SU-DHL-6 (cell line): ENCODE data around the gene THSD1.
"Not testable (repeated sequence)": the region's sequence is repeated elsewhere in the genome, so short reads cannot be mapped to it uniquely, and the experiment has no call there.

Experiments
- H2AFZ ChIP-seq: fragments of 200-600 bp; sonication (generic); 2 replicates; pipeline ENCODE4 v1.6.1; 2014; ENCODE audit warnings: low read depth, mild to moderate bottlenecking, moderate library complexity, mixed read lengths, antibody characterized with exemption, low read length; ENCODE audit not compliant: severe bottlenecking
- H3F3A ChIP-seq: fragments of 200-600 bp; shearing (Covaris generic); 2 replicates; pipeline ENCODE4 v1.6.0; 2016; ENCODE audit warnings: antibody characterized with exemption, mild to moderate bottlenecking; ENCODE audit not compliant: insufficient read depth
- H3K27ac ChIP-seq: fragments of 200-600 bp; sonication (generic); 2 replicates; pipeline ENCODE4 v1.5.1; 2016; ENCODE audit warnings: low read depth, mild to moderate bottlenecking, low read length, moderate library complexity, mixed read lengths
- H3K27me3 ChIP-seq: fragments of 200-600 bp; sonication (generic), shearing (Covaris generic); 2 replicates; pipeline ENCODE4 v1.6.0; 2014; ENCODE audit warnings: mild to moderate bottlenecking, low read length
- H3K36me3 ChIP-seq: fragments of 200-600 bp; sonication (generic); 2 replicates; pipeline ENCODE4 v1.6.1; 2014; ENCODE audit warnings: mild to moderate bottlenecking, low read length, mixed read lengths
- H3K4me2 ChIP-seq: fragments of 300-600, 200-600 bp; shearing (Covaris generic), sonication (generic); 2 replicates; pipeline ENCODE4 v1.6.0; 2014; ENCODE audit warnings: low read length, low read depth, mild to moderate bottlenecking; ENCODE audit not compliant: poor library complexity, severe bottlenecking
- H3K4me3 ChIP-seq: fragments of 200-600 bp; sonication (generic); 2 replicates; pipeline ENCODE4 v1.5.1; 2014; ENCODE audit warnings: antibody characterized with exemption, low read length, mild to moderate bottlenecking, mixed read lengths; ENCODE audit not compliant: insufficient read depth, poor library complexity, severe bottlenecking
- H3K79me2 ChIP-seq: fragments of 200-600 bp; sonication (generic); 2 replicates; pipeline ENCODE4 v1.6.1; 2014; ENCODE audit warnings: mild to moderate bottlenecking, low read length, moderate library complexity; ENCODE audit not compliant: insufficient read depth
- H3K9ac ChIP-seq: fragments of 200-600 bp; sonication (generic); 2 replicates; pipeline ENCODE4 v1.7.0; 2014; ENCODE audit warnings: mild to moderate bottlenecking, low read length
- H3K9me2 ChIP-seq: fragments of 200-600 bp; sonication (generic); replicated peaks from 2 replicates; pipeline ENCODE4 v1.6.1; 2014; ENCODE audit warnings: low read length; ENCODE audit not compliant: insufficient read depth
- H3K9me3 ChIP-seq: fragments of 200-600 bp; sonication (generic); 2 replicates; pipeline ENCODE4 v1.6.1; 2014; ENCODE audit warnings: low read length, mixed read lengths; ENCODE audit not compliant: insufficient read depth
- H4K20me1 ChIP-seq: fragments of 200-600 bp; sonication (generic); 2 replicates; pipeline ENCODE4 v1.6.1; 2014; ENCODE audit warnings: low read depth, mild to moderate bottlenecking, antibody characterized with exemption, low read length, moderate library complexity, mixed read lengths
- EZH2phosphoT487 ChIP-seq: fragments of 200-600 bp; sonication (generic), shearing (Covaris generic); conservative IDR thresholded peaks from 2 replicates; pipeline ENCODE4 v1.6.1; 2018; ENCODE audit warnings: mild to moderate bottlenecking, antibody characterized with exemption, low read length, moderate library complexity, mixed read lengths
- TF ChIP-seq, protein P1 (sequence below): fragments of 200-600 bp; sonication (generic); IDR thresholded peaks from one replicate; pipeline ENCODE4 v1.5.1; 2017; ENCODE audit warnings: antibody characterized with exemption, mild to moderate bottlenecking, low read length, moderate library complexity; ENCODE audit not compliant: insufficient read depth, poor library complexity, severe bottlenecking

THSD1 gene

DNA sequence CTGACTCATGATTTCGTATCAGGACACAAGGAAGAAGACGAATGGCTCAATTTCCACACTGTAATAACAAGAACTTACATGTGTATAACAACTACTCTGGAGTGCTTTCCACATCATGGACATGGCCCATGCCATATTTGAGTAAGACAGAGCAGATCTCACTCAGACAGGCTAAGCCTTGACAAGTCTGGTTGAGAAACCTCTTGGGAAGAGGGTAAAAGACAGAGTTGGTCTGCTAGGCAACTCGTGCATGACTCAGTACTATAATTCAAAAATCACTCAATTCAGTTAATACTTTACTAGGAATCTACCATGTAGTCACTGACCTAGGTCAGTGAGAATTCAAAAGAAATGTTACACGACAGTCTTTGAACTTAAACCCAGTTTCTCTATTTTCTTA, 5.7 kb upstream of the THSD1 start:
- no peak overlapping the region for H3K27ac ChIP-seq
- no peak for TF ChIP-seq EZH2phosphoT487

DNA sequence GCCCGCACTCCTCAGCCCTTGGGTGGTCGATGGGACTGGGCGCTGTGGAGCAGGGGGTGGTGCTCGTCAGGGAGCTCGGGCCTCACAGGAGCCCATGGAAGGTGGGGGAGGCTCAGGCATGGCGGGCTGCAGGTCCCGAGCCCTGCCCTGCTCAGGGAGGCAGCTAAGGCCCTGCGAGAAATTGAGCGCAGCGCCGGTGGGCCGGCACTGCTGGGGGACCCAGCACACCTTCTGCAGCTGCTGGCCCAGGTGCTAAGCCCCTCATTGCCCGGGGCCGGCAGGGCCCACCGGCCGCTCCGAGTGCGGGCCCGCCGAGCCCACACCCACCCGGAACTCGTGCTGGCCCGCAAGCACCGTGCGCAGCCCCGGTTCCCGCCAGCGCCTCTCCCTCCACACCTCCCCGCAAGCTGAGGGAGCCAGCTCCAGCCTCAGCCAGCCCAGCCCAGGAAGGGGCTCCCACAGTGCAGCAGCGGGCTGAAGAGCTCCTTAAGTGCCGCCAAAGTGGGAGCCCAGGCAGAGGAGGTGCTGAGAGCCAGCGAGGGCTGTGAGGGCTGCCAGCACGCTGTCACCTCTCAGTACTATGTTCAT, 2.2 kb upstream of the THSD1 start:
- H4K20me1 ChIP-seq, H3K27ac ChIP-seq, H2AFZ ChIP-seq, H3K79me2 ChIP-seq, H3K9me3 ChIP-seq, H3K4me3 ChIP-seq, H3K36me3 ChIP-seq, H3K9me2 ChIP-seq, H3F3A ChIP-seq, H3K27me3 ChIP-seq, H3K9ac ChIP-seq, H3K4me2 ChIP-seq: not testable (repeated sequence)

More for the DNA sequence above, 5.7 kb upstream of the THSD1 start:
- Histone ChIP-seq H3K9ac (no peak overlapping the region), H3K4me3 (no peak overlapping the region), H3K4me2 (no peak overlapping the region), H4K20me1 (no peaks in the 10 kb centered on the region), H3K27me3 (no peaks in the 10 kb centered on the region), H3K79me2 (no peaks in the 10 kb centered on the region), H3K36me3 (peaks cover 2% of the 10 kb centered on the region; the same call in 1 of the 2 replicates), H3K9me2 (no peaks in the 10 kb centered on the region), H2AFZ (no peak overlapping the region), H3F3A (0 out of 2 replicates have a peak, but pooled peaks cover 2% of the 10 kb centered on the region), H3K9me3 (no peaks in the 10 kb centered on the region)

DNA sequence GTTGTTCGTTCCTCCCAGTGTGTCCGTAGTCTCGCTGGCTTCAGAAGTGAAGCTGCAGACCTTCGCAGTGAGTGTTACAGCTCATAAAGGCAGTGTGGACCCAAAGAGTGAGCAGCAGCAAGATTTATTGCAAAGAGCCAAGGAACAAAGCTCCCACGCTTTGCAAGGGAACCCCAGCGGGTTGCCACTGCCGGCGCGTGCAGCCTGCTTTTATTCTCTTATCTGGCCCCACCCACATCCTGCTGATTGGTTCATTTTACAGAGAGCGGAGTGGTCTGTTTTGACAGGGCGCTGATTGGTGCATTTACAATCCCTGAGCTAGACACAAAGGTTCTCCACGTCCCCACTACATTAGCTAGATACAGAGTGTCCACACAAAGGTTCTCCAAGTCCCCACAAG, 1.5 kb upstream of the THSD1 start:
- H3K9me2 ChIP-seq, H3K79me2 ChIP-seq, H3K9ac ChIP-seq, H3K27ac ChIP-seq, H3K27me3 ChIP-seq, H3K4me2 ChIP-seq, H3K36me3 ChIP-seq, H2AFZ ChIP-seq, H3K9me3 ChIP-seq, H3F3A ChIP-seq, H3K4me3 ChIP-seq, H4K20me1 ChIP-seq: not testable (repeated sequence)

- H2AFZ ChIP-seq, result no peak overlapping the region
- H3K27me3 ChIP-seq, result no peaks in the 10 kb centered on the region
- H3F3A ChIP-seq, result 0 out of 2 replicates have a peak, but pooled peaks cover 2% of the 10 kb centered on the region
- H3K4me3 ChIP-seq, result no peak overlapping the region
- H3K36me3 ChIP-seq, result no peaks in the 10 kb centered on the region
- H3K9me3 ChIP-seq, result no peaks in the 10 kb centered on the region
- no peaks in the 10 kb centered on the region for H3K79me2 ChIP-seq
- no peak overlapping the region for H3K9ac ChIP-seq
- H4K20me1 ChIP-seq, result no peaks in the 10 kb centered on the region
- H3K27ac ChIP-seq, result no peak overlapping the region
- no peaks in the 10 kb centered on the region for H3K9me2 ChIP-seq
- no peak overlapping the region for H3K4me2 ChIP-seq
- TF ChIP-seq EZH2phosphoT487, result no peak
- TF ChIP-seq, protein P1, sequence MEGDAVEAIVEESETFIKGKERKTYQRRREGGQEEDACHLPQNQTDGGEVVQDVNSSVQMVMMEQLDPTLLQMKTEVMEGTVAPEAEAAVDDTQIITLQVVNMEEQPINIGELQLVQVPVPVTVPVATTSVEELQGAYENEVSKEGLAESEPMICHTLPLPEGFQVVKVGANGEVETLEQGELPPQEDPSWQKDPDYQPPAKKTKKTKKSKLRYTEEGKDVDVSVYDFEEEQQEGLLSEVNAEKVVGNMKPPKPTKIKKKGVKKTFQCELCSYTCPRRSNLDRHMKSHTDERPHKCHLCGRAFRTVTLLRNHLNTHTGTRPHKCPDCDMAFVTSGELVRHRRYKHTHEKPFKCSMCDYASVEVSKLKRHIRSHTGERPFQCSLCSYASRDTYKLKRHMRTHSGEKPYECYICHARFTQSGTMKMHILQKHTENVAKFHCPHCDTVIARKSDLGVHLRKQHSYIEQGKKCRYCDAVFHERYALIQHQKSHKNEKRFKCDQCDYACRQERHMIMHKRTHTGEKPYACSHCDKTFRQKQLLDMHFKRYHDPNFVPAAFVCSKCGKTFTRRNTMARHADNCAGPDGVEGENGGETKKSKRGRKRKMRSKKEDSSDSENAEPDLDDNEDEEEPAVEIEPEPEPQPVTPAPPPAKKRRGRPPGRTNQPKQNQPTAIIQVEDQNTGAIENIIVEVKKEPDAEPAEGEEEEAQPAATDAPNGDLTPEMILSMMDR, result no peak
Observed at GRCh38 chr13:52406629-52407028, 657 bp upstream of the THSD1 start.

DNA sequence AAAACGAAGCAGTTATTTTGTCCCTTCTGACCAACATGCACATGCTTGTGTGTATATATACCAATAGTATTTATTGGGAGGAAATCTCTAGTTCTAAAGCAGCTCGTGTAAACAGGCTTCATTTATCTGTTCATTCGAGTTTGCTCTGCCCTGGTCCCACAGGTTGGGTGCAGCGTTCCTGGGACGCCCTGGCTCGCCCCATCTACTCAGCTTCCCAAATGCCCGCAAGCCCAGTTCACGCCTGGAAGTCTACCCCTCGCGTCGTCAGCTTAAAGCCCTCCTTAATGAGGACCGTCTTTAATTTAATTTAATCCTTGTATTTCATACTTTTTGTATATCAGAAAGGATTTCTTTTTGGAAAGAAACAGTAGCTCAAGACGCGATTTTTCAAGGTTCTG, 604 bp downstream of the THSD1 start:
- Histone ChIP-seq H3K79me2 (no peaks in the 10 kb centered on the region), H2AFZ (no peak overlapping the region), H4K20me1 (no peaks in the 10 kb centered on the region), H3K27me3 (no peaks in the 10 kb centered on the region), H3K9ac (no peak overlapping the region), H3K4me2 (peak overlapping the region; percentile 8), H3K9me2 (no peaks in the 10 kb centered on the region), H3F3A (no peaks in the 10 kb centered on the region), H3K4me3 (no peak overlapping the region), H3K36me3 (no peaks in the 10 kb centered on the region), H3K27ac (no peak overlapping the region), H3K9me3 (no peaks in the 10 kb centered on the region)
- TF ChIP-seq, protein P1, result no peak
- no peak for TF ChIP-seq EZH2phosphoT487
